NCI-H1092 (cell line): Measurements from ENCODE around the gene MTMR1.

Source experiments
- DNase-seq: peaks from one replicate; lab custom pipeline; 2025; lab: John Stamatoyannopoulos, UW

The MTMR1 gene

DNA sequence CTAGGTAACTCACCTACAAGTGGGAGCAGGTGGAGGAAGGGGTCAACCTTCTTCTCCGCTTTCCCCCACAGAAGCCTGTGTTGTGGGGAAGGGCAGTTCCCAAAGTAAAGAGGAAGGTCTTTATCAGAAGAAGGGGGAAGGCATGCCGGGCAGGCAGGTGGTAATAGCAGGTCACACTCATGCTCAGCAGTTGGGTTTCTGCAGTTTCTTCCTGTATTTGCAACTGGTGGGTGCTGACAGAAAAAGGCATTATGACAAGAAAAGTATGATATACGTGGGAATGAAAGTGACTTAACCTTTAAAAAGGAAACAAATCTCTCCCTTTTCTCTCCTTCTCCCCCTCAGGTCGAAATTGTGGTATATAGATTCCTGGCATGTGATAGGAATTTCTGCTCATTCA is 3.7 kb downstream of the MTMR1 start:
- DNase-seq, result no peak

DNA sequence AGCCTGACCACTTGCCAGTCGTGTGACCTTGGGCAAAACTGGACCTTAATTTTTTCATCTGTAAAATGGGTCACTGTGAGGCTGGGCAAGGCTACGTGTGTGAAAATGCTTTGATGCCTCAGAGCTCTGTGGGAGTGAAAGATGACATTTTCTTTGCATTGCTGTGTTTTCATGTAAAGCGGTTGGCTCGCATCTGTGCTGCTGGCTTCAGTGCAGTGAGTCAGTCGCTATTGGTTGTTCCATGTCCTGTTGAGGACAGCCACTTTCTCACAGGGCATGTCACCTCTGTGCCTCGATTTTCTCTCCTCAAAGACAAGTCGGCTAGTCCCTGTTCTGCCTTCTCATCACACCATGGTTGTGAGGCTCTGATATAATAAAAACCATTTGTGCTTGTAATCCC is 4.4 kb downstream of the MTMR1 start:
- DNase-seq, result no peak

DNA sequence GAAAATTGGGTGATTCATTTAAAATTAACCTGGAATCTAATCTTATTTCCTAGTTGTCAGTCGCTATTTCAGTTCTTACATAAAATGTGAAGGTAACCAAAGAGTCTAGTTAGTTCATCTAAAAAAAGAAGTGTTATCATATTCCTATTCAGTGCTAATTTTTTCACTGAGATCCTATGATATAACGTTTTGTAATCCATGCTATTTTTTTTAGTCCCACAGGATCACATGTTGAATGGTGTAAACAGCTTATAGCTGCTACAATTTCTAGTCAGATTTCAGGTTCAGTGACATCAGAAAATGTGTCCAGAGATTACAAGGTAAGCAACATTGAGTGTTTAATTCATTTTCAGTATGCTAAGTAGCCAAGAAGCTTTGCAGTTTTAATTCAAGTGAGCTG is 5.8 kb downstream of the MTMR1 start:
- DNase-seq, result no peak

DNA sequence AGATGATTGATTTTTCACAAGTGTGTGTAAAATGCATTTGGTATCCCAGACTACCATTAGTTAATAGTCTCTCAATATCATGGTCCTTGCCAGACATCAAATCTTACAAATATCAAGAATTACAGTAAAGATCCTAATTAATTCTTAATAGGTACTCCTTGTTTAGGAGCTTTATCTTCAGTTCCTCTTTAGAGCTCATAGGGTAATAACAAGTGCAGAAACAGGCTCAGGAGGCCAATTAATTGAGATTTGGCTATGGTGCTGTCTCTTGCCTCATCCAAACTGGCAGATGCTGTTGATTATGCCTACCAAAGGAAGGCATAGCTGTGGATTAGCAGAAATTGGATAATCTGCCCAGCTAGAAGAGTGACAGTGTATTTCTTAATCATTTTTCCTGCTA is 6.9 kb downstream of the MTMR1 start:
- no peak for DNase-seq

DNA sequence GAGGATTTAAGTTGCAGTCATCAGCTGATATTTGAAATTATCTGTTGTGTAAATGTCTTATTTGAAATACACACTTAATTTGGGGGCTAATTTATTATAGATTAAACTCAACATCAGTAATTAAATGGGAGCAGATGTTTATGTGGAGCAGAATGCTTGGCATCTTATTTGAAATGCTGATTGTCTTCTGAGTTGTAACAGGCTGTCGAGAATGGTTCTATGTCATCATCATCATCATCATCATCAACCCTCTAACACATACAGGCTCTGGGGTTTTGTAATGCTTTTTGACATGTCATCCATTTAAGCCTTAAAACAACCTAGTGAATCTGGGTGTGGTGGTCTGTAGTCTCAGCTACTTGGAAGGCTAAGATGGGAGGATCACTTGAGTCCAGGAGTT is 8.2 kb downstream of the MTMR1 start:
- no peak for DNase-seq

DNA sequence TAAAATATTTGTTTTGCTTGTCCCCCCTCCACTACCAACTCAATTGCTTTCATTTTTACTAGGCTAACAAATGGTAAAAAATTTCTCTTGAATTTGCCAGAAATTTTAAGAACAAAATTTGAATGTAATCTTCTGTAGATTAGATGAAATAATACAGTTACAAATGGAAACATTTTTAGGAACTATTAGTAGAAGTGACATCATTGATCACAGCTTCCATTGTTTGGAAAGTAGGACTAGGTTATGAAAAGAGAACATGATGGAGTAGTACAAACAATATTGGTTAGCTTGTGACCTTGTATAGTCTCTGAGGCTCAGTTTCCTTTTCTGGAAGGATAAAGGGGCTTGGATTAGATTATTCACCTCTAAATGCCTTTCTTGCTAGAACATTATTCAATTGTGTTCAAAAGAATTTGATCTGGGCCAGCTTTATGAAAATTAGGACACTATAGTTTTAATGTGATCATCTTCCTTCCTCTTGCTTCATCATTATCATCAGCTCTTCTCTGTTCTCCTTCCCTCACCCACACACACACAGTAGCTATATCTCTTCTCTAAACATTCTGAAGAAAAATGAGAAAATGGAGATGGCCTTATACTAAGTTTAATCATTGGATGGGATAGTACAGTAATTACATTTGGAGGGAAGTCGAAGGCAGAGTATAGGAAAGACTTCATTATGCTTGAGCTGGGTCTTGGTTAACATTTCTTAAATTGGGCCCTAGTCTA is 9.9 kb downstream of the MTMR1 start:
- no peak for DNase-seq

DNA sequence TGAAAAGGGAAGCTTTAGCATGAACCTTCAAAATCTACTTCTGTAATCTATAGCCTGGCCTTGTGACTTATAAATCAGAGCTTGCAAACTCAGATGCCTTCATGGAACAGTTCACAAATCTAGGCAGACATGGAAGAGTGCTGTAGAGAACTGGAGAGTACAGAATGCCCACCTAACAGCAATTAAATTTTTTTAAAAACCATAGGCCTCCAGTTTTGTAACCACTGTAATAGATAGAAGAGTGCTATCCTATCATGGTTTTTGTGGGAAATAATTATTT is 10.4 kb downstream of the MTMR1 start:
- no peak for DNase-seq

DNA sequence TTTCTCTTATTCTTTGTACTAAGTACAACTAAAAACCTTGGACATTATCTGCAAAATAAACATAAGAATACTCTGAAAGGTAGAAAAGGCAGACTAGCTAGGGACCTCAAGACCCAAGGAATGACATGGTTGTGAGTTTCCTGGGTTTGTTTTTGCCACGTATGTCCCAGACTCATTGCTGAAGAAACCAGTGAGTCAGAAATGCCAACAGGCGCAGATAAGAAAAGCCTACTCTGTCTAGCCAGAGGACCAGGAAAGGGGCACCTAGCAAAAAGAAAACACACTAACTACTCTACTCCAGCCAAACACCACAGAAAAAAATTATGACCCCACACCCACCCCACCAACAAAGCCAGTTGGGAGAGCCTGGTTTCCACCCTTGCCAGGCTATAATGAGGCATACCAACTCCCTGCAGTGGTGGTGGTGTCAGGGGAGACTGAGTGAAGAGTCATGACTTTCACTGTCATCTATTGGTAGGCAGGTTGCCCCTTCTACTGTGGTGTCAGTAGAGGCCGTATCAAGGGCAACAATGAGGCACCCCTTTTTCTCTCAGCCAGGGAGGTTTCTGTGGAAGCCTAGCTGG is 10.9 kb downstream of the MTMR1 start:
- no peak for DNase-seq

DNA sequence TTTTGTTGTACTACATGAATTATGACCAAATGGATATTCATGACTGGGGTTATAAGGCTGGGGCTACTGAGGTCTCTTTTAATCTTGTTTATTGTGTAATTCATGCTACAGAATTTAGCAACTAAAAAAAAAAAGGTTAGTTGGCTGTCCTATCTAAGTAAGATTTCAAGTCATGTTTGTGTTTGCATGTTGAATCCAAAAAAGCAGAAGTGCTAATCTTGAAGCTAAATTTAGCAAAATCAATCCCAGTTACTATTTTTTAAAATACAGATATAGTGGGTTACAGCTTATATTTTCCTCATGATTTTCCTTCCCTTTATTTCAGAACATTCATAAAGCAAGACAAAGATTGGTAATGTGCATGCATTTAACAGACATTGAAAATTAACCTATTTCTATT is 19.4 kb downstream of the MTMR1 start:
- no peak for DNase-seq

DNA sequence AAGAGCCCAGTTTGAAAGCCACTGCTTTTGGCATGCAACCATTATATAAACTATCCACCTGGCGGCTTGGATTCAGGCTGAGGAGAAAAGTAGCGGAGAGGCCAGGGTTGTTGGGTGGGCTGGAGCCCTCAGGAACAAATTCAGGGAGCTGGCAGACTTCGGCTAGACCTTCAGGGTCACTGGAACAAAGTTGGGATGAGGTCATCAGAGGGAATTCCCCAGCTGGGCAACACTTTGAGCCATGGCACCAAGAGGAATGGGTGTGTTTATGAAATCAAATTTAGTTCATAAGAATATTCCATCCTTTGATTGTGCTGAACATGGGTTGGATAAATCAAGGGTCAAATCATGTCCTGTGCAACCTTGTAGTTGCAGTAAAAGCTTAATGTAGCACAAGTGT is 22.0 kb downstream of the MTMR1 start:
- DNase-seq, result no peak

DNA sequence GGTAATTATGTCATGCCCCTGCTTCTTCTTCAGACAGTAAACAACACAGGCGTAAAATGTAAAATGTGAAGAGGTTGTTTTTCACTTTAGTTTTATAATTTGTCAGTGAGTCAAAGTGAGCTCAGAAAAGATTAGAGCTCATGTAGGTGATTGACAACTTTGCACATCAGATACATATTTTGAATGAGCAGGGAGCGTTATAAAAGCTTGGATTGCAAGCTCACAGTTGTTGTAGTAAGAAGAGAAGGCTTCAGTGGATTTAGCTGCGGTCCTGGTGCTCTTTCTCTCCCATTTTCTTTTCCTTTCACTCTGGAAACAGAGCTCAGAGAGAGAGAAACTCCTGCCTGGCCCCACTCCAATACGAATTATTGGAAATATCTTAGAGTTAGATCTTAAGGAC is 26.4 kb downstream of the MTMR1 start:
- DNase-seq, result no peak

DNA sequence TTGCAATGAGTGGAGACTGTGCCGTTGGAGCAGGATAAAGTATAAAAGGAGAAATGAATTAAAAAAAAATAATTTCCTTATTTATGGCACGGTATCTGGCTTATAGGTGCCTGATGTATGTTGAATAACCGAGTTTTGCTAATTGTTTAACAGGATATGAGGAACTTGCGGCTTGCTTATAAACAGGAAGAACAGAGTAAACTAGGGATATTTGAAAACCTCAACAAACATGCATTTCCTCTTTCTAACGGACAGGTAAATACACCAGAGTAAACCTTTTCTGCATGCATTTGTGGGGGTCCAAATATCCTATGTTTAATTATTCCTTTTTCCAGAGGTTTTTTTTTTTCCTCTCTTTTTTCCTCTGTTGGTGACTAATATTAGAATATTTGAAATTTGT is 36.8 kb downstream of the MTMR1 start:
- no peak for DNase-seq

DNA sequence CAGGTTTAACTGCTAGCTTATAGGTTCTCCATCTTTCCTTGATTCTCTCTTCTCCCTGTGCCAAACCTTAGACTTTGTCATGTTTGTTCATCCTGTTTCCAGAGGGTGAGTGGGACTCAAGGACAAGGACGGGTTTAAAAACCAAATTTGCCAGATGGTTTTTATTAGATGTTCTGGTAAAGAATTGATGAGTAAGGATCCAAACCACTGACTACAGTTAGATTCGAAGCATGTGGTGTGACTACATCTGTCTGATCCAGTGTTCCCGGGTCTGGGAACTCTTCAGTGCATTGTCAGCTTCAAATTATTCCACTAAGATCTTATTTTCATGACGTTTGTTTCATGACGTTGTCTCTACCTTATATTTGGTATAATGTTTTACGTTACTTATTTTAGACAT is 37.5 kb downstream of the MTMR1 start:
- DNase-seq, result no peak

DNA sequence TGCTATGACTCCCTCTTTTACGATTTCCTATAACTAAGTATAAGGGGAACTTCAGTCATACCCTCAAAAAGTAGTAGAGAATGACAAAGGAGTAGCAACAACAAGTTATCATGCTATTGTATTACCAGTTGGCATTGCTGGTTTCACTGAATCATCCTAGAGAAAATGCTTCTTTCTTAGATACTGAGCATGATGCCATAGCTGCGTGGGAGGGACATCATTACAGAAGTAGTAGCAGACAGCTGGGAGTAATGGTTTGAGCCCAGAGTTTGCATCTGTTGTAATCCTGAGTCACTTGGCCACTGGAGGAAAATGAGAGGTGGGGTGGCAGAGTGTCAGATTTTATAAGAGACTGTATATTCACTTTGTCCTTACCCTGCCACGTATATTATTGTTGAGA is 38.6 kb downstream of the MTMR1 start:
- no peak for DNase-seq

DNA sequence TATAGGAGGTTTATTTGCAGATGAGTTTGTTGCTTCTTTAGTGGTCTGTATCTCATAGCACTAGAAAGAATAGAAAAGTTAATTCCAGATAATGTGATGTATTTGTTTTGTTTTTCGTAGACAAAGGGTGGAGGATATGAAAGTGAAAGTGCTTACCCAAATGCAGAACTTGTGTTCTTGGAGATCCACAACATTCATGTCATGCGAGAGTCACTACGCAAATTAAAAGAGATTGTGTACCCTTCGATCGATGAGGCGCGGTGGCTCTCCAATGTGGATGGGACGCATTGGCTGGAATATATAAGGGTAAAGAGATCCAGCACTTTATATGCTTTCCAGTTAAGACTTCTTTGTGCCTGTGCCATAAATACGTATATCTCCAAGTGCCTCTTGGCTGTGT is 43.3 kb downstream of the MTMR1 start:
- DNase-seq, result no peak

DNA sequence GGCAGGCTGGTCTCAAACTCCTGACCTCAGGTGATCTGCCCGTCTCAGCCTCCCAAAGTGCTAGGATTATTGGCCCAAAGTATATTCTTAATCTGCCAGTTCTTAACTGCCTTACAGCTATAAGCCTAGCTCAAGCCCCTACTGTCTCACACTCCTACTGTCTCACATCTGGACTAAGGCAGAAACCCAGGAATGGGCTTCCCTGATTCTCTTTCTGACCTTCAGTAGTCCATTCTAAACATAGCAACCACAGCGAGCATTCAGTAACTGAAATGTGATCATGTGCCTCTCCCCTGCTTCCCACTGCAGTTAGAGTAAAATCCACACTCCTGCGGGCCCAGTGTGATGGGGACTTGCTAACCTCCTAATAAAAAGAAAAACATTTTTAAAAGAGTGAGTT is 58.9 kb downstream of the MTMR1 start:
- no peak for DNase-seq

DNA sequence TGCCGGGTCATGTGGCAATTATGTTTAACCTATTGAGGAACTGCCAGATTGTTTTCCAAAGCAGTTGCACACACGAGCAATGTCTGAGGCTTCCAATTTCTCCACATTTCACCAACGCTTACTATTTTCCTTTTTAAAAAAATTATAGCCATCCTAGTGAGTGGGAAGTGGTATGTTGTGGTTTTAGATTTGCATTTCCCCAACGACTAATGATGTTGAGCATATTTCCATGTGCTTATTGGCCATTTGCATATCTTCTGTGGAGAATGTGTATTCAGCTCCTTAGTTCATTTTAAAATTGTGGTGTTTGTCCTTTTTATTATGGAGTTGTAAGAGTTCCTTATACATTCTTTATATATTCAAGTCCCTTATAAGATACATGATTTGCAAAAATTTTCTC is 60.2 kb downstream of the MTMR1 start:
- no peak for DNase-seq

DNA sequence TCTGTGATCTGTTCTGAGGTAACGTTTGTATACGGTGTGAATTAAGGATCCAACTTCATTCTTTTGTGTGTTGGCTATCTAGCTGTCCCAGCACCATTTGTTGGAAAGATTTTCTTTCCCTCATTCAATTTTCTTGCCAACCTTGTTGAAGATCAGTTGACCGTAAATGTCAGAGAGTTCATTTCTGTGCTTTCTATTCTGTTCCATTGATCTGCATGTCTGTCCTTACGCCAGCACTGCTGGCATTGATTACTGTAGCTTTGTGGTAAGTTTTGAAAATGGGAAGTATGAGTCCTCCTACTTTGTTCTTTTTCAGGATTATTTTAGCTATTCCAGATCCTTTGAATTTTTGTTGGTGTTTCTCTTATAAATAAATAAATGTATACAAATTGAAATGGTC is 60.8 kb downstream of the MTMR1 start:
- no peak for DNase-seq

DNA sequence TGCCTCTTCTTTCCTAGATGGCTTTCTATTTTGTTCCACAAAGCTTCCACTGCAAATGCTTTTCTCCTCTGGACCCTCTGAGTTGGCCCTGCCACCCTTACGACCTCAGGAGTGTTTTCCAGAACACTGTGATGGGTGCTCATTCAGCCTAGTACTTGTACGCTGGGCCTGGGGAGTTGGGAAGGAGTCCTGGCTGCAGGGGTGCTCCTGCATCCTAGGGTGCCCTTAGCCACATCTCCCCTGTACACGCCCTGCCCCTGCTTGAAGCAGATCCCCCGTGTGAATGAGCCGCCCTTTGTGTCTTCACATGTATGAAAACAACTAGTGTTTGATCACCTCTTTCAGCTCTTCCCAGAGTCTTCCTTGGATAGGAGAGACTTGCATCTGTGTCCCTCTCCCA is 64.2 kb downstream of the MTMR1 start:
- DNase-seq, result no peak

DNA sequence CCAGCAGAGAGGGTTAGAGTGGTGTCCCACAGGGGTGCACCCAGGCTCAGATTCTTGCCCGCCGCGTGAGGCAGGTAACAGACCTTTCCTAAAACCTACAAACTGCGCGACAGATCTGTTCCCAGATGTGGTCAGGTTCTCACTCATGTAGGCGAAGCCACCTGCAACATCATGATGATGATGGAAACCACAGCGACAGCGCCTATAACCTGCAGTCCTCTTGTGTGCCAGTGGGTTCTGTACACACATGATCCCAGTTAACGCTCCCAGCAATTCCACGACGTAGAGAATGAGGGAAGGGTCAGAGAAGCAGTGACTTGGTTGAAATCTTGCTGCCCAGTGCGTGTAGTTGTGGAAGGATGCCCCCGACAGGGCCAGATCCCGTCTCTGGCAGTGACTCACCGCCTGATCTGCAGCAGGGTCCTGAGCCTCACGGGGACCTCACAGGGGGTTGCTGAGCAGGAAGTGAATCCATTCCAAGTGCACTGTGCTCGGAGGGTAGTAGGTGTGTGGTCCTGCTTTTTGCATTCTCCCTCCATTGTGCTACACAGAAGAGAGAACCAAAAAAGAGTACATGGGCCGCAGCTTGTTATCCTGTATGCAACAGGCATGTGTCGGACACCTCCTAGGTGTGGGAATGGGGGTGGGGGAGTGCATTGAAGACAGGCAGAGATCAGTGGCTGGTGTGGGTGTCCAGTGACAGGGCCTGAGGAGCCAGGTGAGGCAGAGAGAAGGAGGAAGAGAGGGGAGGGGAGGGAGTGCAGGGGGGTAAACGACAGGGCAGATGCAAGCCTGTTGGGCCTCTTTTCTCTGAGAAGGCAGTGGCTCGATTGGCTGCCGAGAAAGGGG is 66.6 kb downstream of the MTMR1 start:
- no peak for DNase-seq

DNA sequence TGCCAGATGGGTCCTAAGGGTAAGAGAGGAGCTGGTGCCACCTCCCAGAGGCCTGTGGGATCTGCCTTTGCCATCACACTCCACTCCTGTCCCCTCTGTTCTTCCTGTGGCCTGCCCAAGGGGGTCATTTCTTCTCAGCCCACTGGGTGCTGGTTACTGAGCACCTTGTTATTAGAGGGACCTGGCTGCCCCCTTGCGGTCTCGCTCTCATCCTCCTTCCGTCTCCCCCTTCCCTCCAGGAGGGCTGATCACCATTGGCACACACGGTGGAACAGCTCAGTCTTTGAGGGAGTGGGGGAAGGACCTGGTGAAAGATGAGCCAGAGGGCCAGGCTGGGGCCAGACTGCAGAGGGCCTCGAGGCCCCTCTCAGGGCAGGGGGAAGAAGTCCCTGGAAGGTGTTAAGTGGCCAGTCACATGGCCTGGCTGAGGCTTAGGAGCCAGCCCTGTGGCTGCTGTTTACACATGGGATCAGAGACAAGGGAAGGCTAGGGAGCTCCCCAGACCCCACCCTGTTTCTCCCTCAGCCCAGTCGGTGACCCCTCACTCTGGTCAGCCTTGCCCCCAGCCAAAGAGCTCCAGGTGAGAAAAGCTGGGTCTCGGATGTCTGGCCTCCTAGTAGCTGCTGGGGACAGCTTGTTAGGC is 68.1 kb downstream of the MTMR1 start:
- DNase-seq, result no peak

DNA sequence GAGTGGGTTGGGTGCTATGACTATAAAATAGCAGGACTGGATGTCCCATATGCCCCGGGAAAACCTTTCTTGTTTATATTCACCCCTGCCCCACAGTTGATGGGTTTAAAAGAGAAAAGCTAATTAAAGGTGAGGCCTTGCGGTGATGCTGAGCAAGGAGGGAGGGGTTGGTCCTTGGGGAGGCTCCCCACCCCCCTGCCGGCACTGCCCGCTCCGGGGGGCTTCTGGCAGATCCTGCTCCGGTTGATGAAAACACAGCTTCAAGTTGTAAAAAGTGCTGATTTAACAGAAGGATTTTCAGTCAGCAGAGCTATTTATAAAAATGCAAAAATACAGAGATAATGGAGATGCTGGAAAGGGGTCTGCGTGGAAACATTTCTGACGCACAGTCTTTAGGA is 68.6 kb downstream of the MTMR1 start:
- DNase-seq, result no peak
